Adrenal gland (tissue), 5 donors: ENCODE data around the gene CUL3.
"Not testable (repeated sequence)": the region's sequence is repeated elsewhere in the genome, so short reads cannot be mapped to it uniquely, and the experiment has no call there.

Source experiments
- POLR2A ChIP-seq, 2 donors: fragments of 450-650 bp; IDR thresholded peaks; one replicate each; pipeline ENCODE4 v1.6.1; 2017; ENCODE audit warnings: antibody characterized with exemption in 2 of 2, mild to moderate bottlenecking in 2 of 2, moderate library complexity in 1 of 2
- TF ChIP-seq, protein P1 (sequence below), 6 experiments: fragments of 450-650 bp in 4 of 6; fragments of 200-600 bp in 2 of 6; sonication (generic) in 1 of 6; IDR thresholded peaks; 1 replicate in 5 of 6; 2 replicates in 1 of 6; pipeline versions ENCODE4 v1.5.1 to v1.8.0; 2016 to 2021; ENCODE audit warnings: antibody characterized with exemption in 6 of 6, mild to moderate bottlenecking in 2 of 6, moderate library complexity in 1 of 6
- donor health status: DM: no; HTN: no; CAD: no.

DNA sequence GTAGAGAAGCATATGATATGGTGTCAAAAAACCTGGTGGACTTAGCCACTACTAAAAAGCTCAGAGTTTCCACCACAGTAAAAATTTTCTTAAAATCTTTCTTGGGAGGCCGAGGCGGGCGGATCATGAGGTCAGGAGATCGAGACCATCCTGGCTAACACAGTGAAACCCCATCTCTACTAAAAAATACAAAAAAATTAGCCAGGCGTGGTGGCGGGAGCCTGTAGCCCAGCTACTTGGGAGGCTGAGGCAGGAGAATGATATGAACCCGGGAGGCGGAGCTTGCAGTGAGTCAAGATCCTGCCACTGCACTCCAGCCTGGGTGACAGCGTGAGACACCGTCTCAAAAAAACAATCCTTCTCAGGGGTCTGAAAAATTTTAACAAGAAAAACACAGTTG lies 62.7 kb downstream of the CUL3 start:
- TF ChIP-seq, protein P1, sequence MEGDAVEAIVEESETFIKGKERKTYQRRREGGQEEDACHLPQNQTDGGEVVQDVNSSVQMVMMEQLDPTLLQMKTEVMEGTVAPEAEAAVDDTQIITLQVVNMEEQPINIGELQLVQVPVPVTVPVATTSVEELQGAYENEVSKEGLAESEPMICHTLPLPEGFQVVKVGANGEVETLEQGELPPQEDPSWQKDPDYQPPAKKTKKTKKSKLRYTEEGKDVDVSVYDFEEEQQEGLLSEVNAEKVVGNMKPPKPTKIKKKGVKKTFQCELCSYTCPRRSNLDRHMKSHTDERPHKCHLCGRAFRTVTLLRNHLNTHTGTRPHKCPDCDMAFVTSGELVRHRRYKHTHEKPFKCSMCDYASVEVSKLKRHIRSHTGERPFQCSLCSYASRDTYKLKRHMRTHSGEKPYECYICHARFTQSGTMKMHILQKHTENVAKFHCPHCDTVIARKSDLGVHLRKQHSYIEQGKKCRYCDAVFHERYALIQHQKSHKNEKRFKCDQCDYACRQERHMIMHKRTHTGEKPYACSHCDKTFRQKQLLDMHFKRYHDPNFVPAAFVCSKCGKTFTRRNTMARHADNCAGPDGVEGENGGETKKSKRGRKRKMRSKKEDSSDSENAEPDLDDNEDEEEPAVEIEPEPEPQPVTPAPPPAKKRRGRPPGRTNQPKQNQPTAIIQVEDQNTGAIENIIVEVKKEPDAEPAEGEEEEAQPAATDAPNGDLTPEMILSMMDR (IDR thresholded peaks at IDR 0.05) = not testable (repeated sequence)
- TF ChIP-seq POLR2A (IDR thresholded peaks at IDR 0.05) = not testable (repeated sequence)
